ENCODE measurements around the gene PRKACA.
A peak's percentile ranks its signal among the peaks of the same experiment; 100 is the strongest.

PRKACA gene

DNA sequence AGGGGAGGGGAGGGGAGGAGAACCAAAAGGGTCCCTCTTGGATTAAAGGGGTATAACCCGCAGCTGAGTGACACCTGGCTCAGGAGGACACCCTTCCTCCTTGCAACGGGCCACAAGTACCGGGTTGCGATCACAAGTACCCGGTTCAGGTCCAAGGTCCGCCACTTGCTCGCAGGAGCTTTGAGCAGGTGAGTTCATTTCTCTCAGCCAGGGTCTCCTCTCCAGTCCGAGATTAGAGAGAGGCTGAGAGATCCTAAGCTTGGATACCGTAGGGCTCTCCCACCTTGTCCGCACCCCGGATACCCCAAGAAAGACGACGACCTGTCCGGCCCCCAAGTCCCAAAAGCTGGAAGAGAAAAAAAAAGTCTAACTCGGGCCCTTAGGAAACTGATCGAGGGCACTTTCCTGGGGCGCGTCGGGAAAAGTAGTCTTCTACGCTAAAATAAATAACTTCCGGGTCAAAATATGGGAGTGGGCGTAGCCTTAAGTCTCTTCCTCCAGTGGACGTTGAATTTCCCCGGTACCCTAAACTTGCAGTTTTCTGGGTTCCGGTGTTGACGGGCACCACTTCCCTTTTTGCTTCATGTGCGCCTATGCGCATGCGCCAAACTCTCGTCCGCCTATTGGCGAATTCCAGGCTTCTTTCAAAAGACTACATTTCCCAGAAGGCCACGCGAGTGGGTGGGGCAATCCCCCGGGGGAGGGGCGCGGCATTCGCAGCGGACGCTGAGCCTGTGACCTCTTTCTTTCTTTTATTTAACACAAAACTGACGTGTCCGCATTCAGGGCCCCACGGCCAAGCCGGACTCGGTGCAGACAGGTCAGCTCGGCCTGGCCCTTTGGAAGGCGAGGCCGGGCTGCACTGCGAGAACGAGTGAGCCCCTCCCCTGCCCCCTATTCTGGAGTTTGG, 36.4 kb downstream of the PRKACA start:
- peak overlapping the region; percentile 85 for H2AFZ ChIP-seq (ENCODE audit: low read length, unreplicated experiment)
- H3K36me3 ChIP-seq (ENCODE audit: insufficient read depth, low read length): no peaks in the 10 kb centered on the region
- H3K4me3 ChIP-seq (ENCODE audit: low read depth, low read length): peak overlapping the region; percentile 90
- peak overlapping the region; percentile 58; the same call in 1 of the 2 replicates for H3K27ac ChIP-seq (ENCODE audit: low read depth, low read length)
- peaks cover 6% of the 10 kb centered on the region for H3K79me2 ChIP-seq (ENCODE audit: control insufficient read depth, insufficient read depth, low read length, unreplicated experiment)
- no peaks in the 10 kb centered on the region for H3K27me3 ChIP-seq (ENCODE audit: insufficient read depth, low read length)
- H3K4me1 ChIP-seq (ENCODE audit: control insufficient read depth, insufficient read depth, low read length, unreplicated experiment): peaks cover 7% of the 10 kb centered on the region

DNA sequence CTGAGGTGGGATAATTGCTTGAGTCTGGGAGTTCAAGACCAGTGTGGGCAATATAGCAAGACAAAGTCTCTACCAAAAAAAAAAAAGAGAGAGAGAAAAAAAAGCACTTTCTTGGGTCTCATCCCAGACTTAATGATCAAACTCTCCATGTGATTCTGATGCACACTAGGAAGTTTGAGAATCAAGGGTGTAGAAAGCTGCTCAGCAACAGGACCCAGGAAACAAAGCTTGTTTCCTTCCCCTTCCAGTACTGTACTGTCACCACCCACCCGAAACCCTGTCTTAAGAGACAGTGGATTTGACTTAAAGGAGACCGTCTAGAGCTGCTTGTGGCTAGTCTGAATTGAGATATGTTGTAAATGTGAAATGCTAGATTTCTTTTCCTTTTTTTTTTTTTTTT, 39.2 kb downstream of the PRKACA start:
- no peaks in the 10 kb centered on the region for H3K36me3 ChIP-seq (ENCODE audit: insufficient read depth, low read length)
- H3K4me3 ChIP-seq (ENCODE audit: low read depth, low read length): no peak overlapping the region
- H3K27ac ChIP-seq (ENCODE audit: low read depth, low read length): no peak overlapping the region
- H3K27me3 ChIP-seq (ENCODE audit: insufficient read depth, low read length): no peaks in the 10 kb centered on the region
- H3K79me2 ChIP-seq (ENCODE audit: control insufficient read depth, insufficient read depth, low read length, unreplicated experiment): peaks cover 6% of the 10 kb centered on the region
- peaks cover 10% of the 10 kb centered on the region for H3K4me1 ChIP-seq (ENCODE audit: control insufficient read depth, insufficient read depth, low read length, unreplicated experiment)
- H2AFZ ChIP-seq (ENCODE audit: low read length, unreplicated experiment): no peak overlapping the region

DNA sequence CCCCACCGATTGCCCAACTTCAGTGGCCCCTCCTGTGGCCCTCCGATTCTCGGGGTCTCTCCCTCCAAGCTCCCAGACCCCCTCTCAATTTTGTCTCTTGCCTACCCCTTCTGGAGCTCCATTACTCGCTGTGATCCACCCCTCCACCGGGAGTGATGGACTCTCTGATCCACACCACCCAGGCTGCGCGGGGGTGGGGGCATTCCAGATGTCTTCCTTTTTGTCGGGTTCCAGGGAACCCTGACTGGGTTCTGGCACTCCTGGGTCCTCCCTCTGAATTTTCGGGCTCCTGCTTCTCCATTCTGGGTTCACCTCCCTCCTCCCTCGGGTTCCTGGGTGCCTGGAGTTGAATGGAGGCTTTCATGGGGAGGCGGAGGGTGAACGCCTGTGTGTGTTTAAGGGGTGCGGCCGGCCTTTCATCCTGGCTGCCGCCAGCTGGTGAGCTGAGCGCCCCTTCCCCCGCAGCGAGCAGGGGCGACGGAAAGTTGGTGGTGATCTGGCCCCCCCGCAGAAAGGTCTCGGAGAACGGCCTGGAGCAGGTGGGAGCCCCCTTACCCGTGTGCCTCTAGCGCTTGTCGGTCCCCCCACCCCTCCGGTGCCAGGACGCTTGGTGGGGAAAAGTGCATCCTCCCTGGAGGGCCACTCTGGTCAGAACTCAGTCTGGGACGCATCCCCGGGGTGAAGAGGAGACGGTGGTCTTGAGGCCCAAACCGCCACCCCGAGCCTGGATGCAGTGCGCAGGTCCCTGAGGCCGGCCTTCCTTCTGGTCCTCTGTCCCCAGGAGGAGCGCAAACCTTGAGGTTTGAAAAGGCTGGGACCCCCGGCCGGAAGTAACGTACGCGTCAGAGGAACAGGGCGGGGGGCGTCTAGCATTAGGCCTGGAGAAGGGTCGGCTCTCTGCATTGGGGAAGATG, 43.4 kb downstream of the PRKACA start:
- Histone ChIP-seq H3K27me3 (ENCODE audit: insufficient read depth, low read length) (no peaks in the 10 kb centered on the region), H2AFZ (ENCODE audit: low read length, unreplicated experiment) (peak overlapping the region; percentile 92), H3K27ac (ENCODE audit: low read depth, low read length) (no peak overlapping the region), H3K79me2 (ENCODE audit: control insufficient read depth, insufficient read depth, low read length, unreplicated experiment) (no peaks in the 10 kb centered on the region), H3K36me3 (ENCODE audit: insufficient read depth, low read length) (no peaks in the 10 kb centered on the region), H3K4me1 (ENCODE audit: control insufficient read depth, insufficient read depth, low read length, unreplicated experiment) (peaks cover 3% of the 10 kb centered on the region), H3K4me3 (ENCODE audit: low read depth, low read length) (peak overlapping the region; percentile 92)

- Histone ChIP-seq H3K27ac (ENCODE audit: low read depth, low read length) (no peak overlapping the region), H3K4me1 (ENCODE audit: control insufficient read depth, insufficient read depth, low read length, unreplicated experiment) (peaks cover 3% of the 10 kb centered on the region), H3K27me3 (ENCODE audit: insufficient read depth, low read length) (no peaks in the 10 kb centered on the region), H2AFZ (ENCODE audit: low read length, unreplicated experiment) (peak overlapping the region; percentile 92), H3K4me3 (ENCODE audit: low read depth, low read length) (peak overlapping the region; percentile 92), H3K79me2 (ENCODE audit: control insufficient read depth, insufficient read depth, low read length, unreplicated experiment) (no peaks in the 10 kb centered on the region), H3K36me3 (ENCODE audit: insufficient read depth, low read length) (no peaks in the 10 kb centered on the region)
Measured at GRCh38 chr19:14073261-14073924, 44.2 kb downstream of the PRKACA start.

DNA sequence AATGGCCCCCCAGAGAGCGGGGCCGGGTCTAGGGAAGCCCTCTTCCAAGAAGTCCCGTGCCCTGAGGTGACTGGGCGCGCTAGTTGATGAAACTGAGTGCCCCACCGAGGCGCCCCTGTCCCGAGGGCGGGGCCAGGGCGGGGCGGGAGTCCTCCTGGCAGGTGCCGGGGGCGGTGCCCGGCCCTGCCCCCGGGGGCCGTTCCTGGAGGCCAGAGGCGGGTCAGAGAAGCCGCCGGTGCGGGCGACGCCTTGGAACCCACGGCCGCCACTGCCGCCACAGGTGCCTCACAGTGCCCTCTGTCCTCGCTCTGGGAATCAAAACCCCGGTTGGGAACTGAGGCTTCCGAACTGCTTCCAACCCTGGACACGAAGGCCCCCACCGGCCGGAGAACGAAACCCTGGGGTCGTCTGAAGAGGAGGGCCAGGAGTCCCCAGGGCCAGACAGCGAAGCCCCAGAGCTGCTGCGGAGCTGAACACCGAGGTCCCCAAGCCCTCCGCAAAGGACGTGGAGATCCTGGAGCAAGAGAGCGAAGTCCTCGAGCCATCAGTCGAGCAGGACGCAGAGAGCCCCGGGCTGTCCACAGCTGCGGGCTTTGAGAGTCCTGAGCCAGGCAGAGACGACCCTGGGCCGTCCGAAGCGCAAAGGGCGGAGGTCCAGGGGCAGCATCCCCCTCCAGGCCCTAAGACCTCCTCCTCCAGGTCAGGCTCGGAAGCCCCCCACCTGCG, 44.9 kb downstream of the PRKACA start, which contains the start of gene MISP3:
MISP3 (plus strand) TSS at position 252 of the 726 bp plus-strand sequence. CDS start 524 bp downstream, outside the sequence.
- H2AFZ ChIP-seq (ENCODE audit: low read length, unreplicated experiment): peak within 1 kb of the TSS; percentile 92
- peaks cover 3% of the 10 kb centered on the region for H3K4me1 ChIP-seq (ENCODE audit: control insufficient read depth, insufficient read depth, low read length, unreplicated experiment)
- H3K27me3 ChIP-seq (ENCODE audit: insufficient read depth, low read length): no peaks in the 10 kb centered on the region
- H3K27ac ChIP-seq (ENCODE audit: low read depth, low read length): no peak within 1 kb of the TSS
- peak within 1 kb of the TSS; percentile 92 for H3K4me3 ChIP-seq (ENCODE audit: low read depth, low read length)
- no peaks in the 10 kb centered on the region for H3K79me2 ChIP-seq (ENCODE audit: control insufficient read depth, insufficient read depth, low read length, unreplicated experiment)
- no peaks in the 10 kb centered on the region for H3K36me3 ChIP-seq (ENCODE audit: insufficient read depth, low read length)

DNA sequence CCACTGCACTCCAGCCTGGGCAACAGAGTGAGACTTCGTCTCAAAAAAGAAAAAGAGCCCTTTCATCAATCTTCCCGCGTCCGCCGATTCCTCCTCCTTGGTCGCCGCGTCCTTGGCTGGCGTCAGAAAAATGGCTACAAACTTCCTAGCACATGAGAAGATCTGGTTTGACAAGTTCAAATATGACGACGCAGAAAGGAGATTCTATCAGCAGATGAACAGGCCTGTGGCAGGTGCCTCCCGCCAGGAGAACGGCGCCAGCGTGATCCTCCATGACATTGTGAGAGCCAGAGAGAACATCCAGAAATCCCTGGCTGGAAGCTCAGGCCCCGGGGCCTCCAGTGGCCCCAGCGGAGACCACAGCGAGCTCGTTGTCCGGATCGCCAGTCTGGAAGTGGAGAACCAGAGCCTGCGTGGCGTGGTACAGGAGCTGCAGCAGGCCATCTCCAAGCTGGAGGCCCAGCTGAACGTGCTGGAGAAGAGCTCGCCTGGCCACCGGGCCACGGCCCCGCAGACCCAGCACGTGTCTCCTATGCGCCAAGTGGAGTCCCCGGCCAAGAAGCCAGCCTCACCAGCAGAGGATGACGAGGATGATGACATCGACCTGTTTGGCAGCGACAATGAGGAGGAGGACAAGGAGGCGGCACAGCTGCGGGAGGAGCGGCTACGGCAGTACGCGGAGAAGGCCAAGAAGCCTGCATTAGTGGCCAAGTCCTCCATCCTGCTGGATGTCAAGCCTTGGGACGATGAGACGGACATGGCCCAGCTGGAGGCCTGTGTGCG, 47.1 kb downstream of the PRKACA start:
- Histone ChIP-seq H3K27me3 (ENCODE audit: insufficient read depth, low read length) (no peaks in the 10 kb centered on the region), H3K36me3 (ENCODE audit: insufficient read depth, low read length) (no peaks in the 10 kb centered on the region), H3K79me2 (ENCODE audit: control insufficient read depth, insufficient read depth, low read length, unreplicated experiment) (no peaks in the 10 kb centered on the region), H3K4me3 (ENCODE audit: low read depth, low read length) (no peak overlapping the region), H3K27ac (ENCODE audit: low read depth, low read length) (no peak overlapping the region), H2AFZ (ENCODE audit: low read length, unreplicated experiment) (no peak overlapping the region), H3K4me1 (ENCODE audit: control insufficient read depth, insufficient read depth, low read length, unreplicated experiment) (peaks cover 3% of the 10 kb centered on the region)

GRCh38 chr19:14066134-14066533, 51.4 kb downstream of the PRKACA start:
- Histone ChIP-seq H3K36me3 (ENCODE audit: insufficient read depth, low read length) (no peaks in the 10 kb centered on the region), H2AFZ (ENCODE audit: low read length, unreplicated experiment) (no peak overlapping the region), H3K27ac (ENCODE audit: low read depth, low read length) (no peak overlapping the region), H3K27me3 (ENCODE audit: insufficient read depth, low read length) (no peaks in the 10 kb centered on the region), H3K79me2 (ENCODE audit: control insufficient read depth, insufficient read depth, low read length, unreplicated experiment) (no peaks in the 10 kb centered on the region), H3K4me3 (ENCODE audit: low read depth, low read length) (no peak overlapping the region), H3K4me1 (ENCODE audit: control insufficient read depth, insufficient read depth, low read length, unreplicated experiment) (no peaks in the 10 kb centered on the region)

- H3K4me3 ChIP-seq (ENCODE audit: low read depth, low read length): no peak overlapping the region
- no peaks in the 10 kb centered on the region for H3K79me2 ChIP-seq (ENCODE audit: control insufficient read depth, insufficient read depth, low read length, unreplicated experiment)
- H3K36me3 ChIP-seq (ENCODE audit: insufficient read depth, low read length): no peaks in the 10 kb centered on the region
- H3K4me1 ChIP-seq (ENCODE audit: control insufficient read depth, insufficient read depth, low read length, unreplicated experiment): peaks cover 3% of the 10 kb centered on the region
- H2AFZ ChIP-seq (ENCODE audit: low read length, unreplicated experiment): no peak overlapping the region
- H3K27me3 ChIP-seq (ENCODE audit: insufficient read depth, low read length): peaks cover 7% of the 10 kb centered on the region
- no peak overlapping the region for H3K27ac ChIP-seq (ENCODE audit: low read depth, low read length)
Measured at GRCh38 chr19:14063105-14063504, 54.5 kb downstream of the PRKACA start.

- no peaks in the 10 kb centered on the region for H3K79me2 ChIP-seq (ENCODE audit: control insufficient read depth, insufficient read depth, low read length, unreplicated experiment)
- no peak overlapping the region for H3K27ac ChIP-seq (ENCODE audit: low read depth, low read length)
- H3K36me3 ChIP-seq (ENCODE audit: insufficient read depth, low read length): no peaks in the 10 kb centered on the region
- H3K4me1 ChIP-seq (ENCODE audit: control insufficient read depth, insufficient read depth, low read length, unreplicated experiment): peaks cover 3% of the 10 kb centered on the region
- no peak overlapping the region for H2AFZ ChIP-seq (ENCODE audit: low read length, unreplicated experiment)
- H3K4me3 ChIP-seq (ENCODE audit: low read depth, low read length): no peak overlapping the region
- H3K27me3 ChIP-seq (ENCODE audit: insufficient read depth, low read length): peaks cover 7% of the 10 kb centered on the region
Measured at GRCh38 chr19:14062558-14062855, 55.1 kb downstream of the PRKACA start.

Data from ACC112 (cell line).